Common myeloid progenitor, CD34-positive (primary cell): ENCODE data around the gene ZNF43.
"Not testable (repeated sequence)": the region's sequence is repeated elsewhere in the genome, so short reads cannot be mapped to it uniquely, and the experiment has no call there.

Source experiments
- CTCF ChIA-PET: fragments of 350-600 bp; sonication (Branson Sonifier 250); formaldehyde crosslinking; loops from one replicate; lab custom pipeline; 2021; ENCODE audit warnings: antibody characterized with exemption; lab: Charles Lee
- POLR2A ChIA-PET: fragments of 350-600 bp; sonication (Branson Sonifier 250); formaldehyde crosslinking; loops from one replicate; lab custom pipeline; 2021; ENCODE audit warnings: antibody characterized with exemption; lab: Charles Lee
- DNase-seq, 3 donors: peaks; one replicate each; pipeline versions ENCODE4 v3.0.0 to v3.0.0-alpha.2; 2013
- H3K27ac ChIP-seq, 2 experiments: 1 replicate in 1 of 2; 2 replicates in 1 of 2; pipeline ENCODE4 v1.7.0; 2013; ENCODE audit warnings: inconsistent platforms in 2 of 2, low read length in 2 of 2, mild to moderate bottlenecking in 2 of 2, low read depth in 1 of 2, moderate library complexity in 1 of 2; ENCODE audit not compliant: severe bottlenecking in 2 of 2, insufficient read depth in 1 of 2, poor library complexity in 1 of 2
- H3K27me3 ChIP-seq, 5 experiments: replicated peaks in 2 of 5; 1 replicate in 3 of 5; 2 replicates in 2 of 5; pipeline versions ENCODE4 v1.6.1 to v1.7.0; 2013; ENCODE audit warnings: low read length in 4 of 5, mild to moderate bottlenecking in 2 of 5, moderate library complexity in 2 of 5, inconsistent platforms in 1 of 5; ENCODE audit not compliant: insufficient read depth in 5 of 5, control insufficient read depth in 4 of 5
- H3K36me3 ChIP-seq, 4 experiments: 1 replicate in 2 of 4; 2 replicates in 2 of 4; pipeline versions ENCODE4 v1.6.1 to v1.7.0; 2013; ENCODE audit warnings: low read length in 3 of 4, control low read depth in 1 of 4, mild to moderate bottlenecking in 1 of 4; ENCODE audit not compliant: control insufficient read depth in 4 of 4, insufficient read depth in 4 of 4
- H3K4me1 ChIP-seq, 4 experiments: 1 replicate in 3 of 4; 2 replicates in 1 of 4; pipeline versions ENCODE4 v1.6.1 to v1.7.1; 2013; ENCODE audit warnings: low read length in 3 of 4, mild to moderate bottlenecking in 3 of 4, control low read depth in 1 of 4, inconsistent platforms in 1 of 4, moderate library complexity in 1 of 4; ENCODE audit not compliant: control insufficient read depth in 4 of 4, insufficient read depth in 4 of 4; ENCODE audit errors: control extremely low read depth in 1 of 4
- H3K4me3 ChIP-seq, 7 experiments: 1 replicate in 4 of 7; 2 replicates in 3 of 7; pipeline versions ENCODE4 v1.5.1 to v1.7.0; 2013; ENCODE audit warnings: mild to moderate bottlenecking in 7 of 7, low read length in 6 of 7, moderate library complexity in 6 of 7, inconsistent platforms in 2 of 7, low read depth in 2 of 7, control low read depth in 1 of 7; ENCODE audit not compliant: insufficient read depth in 4 of 7, control insufficient read depth in 1 of 7; ENCODE audit errors: extremely low read depth in 1 of 7
- H3K9me3 ChIP-seq, 5 experiments: 1 replicate in 4 of 5; 2 replicates in 1 of 5; pipeline versions ENCODE4 v1.6.1 to v1.7.1; 2013; ENCODE audit warnings: low read length in 4 of 5, mild to moderate bottlenecking in 2 of 5, inconsistent platforms in 1 of 5, low read depth in 1 of 5, moderate library complexity in 1 of 5; ENCODE audit not compliant: control insufficient read depth in 4 of 5, insufficient read depth in 2 of 5; ENCODE audit errors: control extremely low read depth in 1 of 5
- WGBS: methylation state at CpG from one replicate; pipeline ENCODE4 v1.1.5; 2013; ENCODE audit not compliant: insufficient coverage; 5-methylcytosine and 5-hydroxymethylcytosine counted together

Gene ZNF43

GRCh38 chr19:21876608-21877007 is 40.6 kb upstream of the ZNF43 start:
- H3K27me3 ChIP-seq, H3K4me3 ChIP-seq, POLR2A ChIA-PET, H3K27ac ChIP-seq, CTCF ChIA-PET, H3K36me3 ChIP-seq, H3K9me3 ChIP-seq, DNase-seq, H3K4me1 ChIP-seq: not testable (repeated sequence)
- 100% methylated on average over 4 of the region's 7 CpGs for WGBS

GRCh38 chr19:21856773-21857514 is 21.0 kb upstream of the ZNF43 start:
- WGBS: 63% methylated on average over 7 of the region's 9 CpGs
- Histone ChIP-seq H3K4me1 (peaks cover 0 to 5% (median 2%) of the 10 kb centered on the region in 4 experiments), H3K9me3 (peaks cover 0 to 8% (median 0%) of the 10 kb centered on the region in 5 experiments), H3K36me3 (no peaks in the 10 kb centered on the region), H3K27me3 (no peaks in the 10 kb centered on the region), H3K27ac (no peak overlapping the region), H3K4me3 (no peak overlapping the region)
- ChIA-PET CTCF (no interaction called here), POLR2A (no interaction called here)
- no peak for DNase-seq

- WGBS: 0% methylated on average over 32 of the region's 44 CpGs
- H3K27ac ChIP-seq: peak overlapping the region; percentile 82 to 88
- peaks cover 4 to 36% (median 14%) of the 10 kb centered on the region in 4 experiments for H3K36me3 ChIP-seq
- H3K4me1 ChIP-seq: peaks cover 0 to 13% (median 9%) of the 10 kb centered on the region in 4 experiments
- CTCF ChIA-PET: interaction anchor here (1.1 kb wide), 1 partner anchor 85 kb away, joined by 3 read pairs; the partner anchor contains the start of gene ZNF100
- DNase-seq: peak; percentile 94 to 98 (median 97)
- peak overlapping the region; percentile 62 to 100 (median 98) for H3K4me3 ChIP-seq
- POLR2A ChIA-PET: interaction anchor here (0.9 to 1.5 kb wide), 2 partner anchors 16 to 84 kb away, joined by 5 to 9 read pairs; partner anchors contain the start of genes ZNF100 and ZNF43
- peaks cover 0 to 3% (median 0%) of the 10 kb centered on the region in 5 experiments for H3K9me3 ChIP-seq
- H3K27me3 ChIP-seq: no peaks in the 10 kb centered on the region
Measured at GRCh38 chr19:21851596-21852345, 15.8 kb upstream of the ZNF43 start.

- POLR2A ChIA-PET: interaction anchor here (0.9 to 1.5 kb wide), 2 partner anchors 15 to 83 kb away, joined by 5 to 9 read pairs; partner anchors contain the start of genes ZNF100 and ZNF43
- CTCF ChIA-PET: interaction anchor here (1.1 kb wide), 1 partner anchor 84 kb away, joined by 3 read pairs; the partner anchor contains the start of gene ZNF100
- no peak for DNase-seq
- Histone ChIP-seq H3K27ac (peak overlapping the region in 1 of 2 experiments; percentile 88), H3K4me3 (peak overlapping the region in 6 of 7 experiments; percentile 66 to 100 (median 98)), H3K36me3 (peaks cover 5 to 46% (median 19%) of the 10 kb centered on the region in 4 experiments), H3K9me3 (peaks cover 0 to 3% (median 0%) of the 10 kb centered on the region in 5 experiments), H3K27me3 (no peaks in the 10 kb centered on the region), H3K4me1 (peaks cover 0 to 13% (median 9%) of the 10 kb centered on the region in 4 experiments)
- 100% methylated on average over 5 of the region's 9 CpGs for WGBS
Measured at GRCh38 chr19:21850656-21851255, 14.8 kb upstream of the ZNF43 start.

GRCh38 chr19:21848706-21849105 is 12.7 kb upstream of the ZNF43 start:
- POLR2A ChIA-PET: no interaction called here
- no peak overlapping the region for H3K27ac ChIP-seq
- WGBS: 92% methylated on average over 3 of the region's 6 CpGs
- no peak overlapping the region for H3K4me3 ChIP-seq
- H3K9me3 ChIP-seq: peaks cover 0 to 2% (median 0%) of the 10 kb centered on the region in 5 experiments
- H3K27me3 ChIP-seq: no peaks in the 10 kb centered on the region
- peaks cover 10 to 61% (median 30%) of the 10 kb centered on the region in 4 experiments for H3K36me3 ChIP-seq
- DNase-seq: no peak
- peaks cover 0 to 13% (median 9%) of the 10 kb centered on the region in 4 experiments for H3K4me1 ChIP-seq
- CTCF ChIA-PET: interaction anchor here (1.1 kb wide), 1 partner anchor 11 kb away, joined by 3 read pairs; no protein-coding TSS in a partner anchor

GRCh38 chr19:21843081-21843480 is 7.1 kb upstream of the ZNF43 start:
- no peaks in the 10 kb centered on the region for H3K9me3 ChIP-seq
- no peaks in the 10 kb centered on the region for H3K27me3 ChIP-seq
- no peak overlapping the region for H3K27ac ChIP-seq
- WGBS: 100% methylated on average over 4 of the region's 5 CpGs
- peaks cover 0 to 3% (median 0%) of the 10 kb centered on the region in 4 experiments for H3K4me1 ChIP-seq
- H3K4me3 ChIP-seq: no peak overlapping the region
- H3K36me3 ChIP-seq: peaks cover 28 to 86% (median 64%) of the 10 kb centered on the region in 4 experiments
- DNase-seq: no peak
- POLR2A ChIA-PET: no interaction called here
- CTCF ChIA-PET: no interaction called here
